Fibroblast of peridontal ligament (primary cell): ENCODE results near the gene GATA5.

ENCODE experiments used
- DNase-seq: peaks from one replicate; pipeline ENCODE4 v3.0.0-alpha.2; 2010; ENCODE audit errors: extremely low read depth

Gene GATA5

DNA sequence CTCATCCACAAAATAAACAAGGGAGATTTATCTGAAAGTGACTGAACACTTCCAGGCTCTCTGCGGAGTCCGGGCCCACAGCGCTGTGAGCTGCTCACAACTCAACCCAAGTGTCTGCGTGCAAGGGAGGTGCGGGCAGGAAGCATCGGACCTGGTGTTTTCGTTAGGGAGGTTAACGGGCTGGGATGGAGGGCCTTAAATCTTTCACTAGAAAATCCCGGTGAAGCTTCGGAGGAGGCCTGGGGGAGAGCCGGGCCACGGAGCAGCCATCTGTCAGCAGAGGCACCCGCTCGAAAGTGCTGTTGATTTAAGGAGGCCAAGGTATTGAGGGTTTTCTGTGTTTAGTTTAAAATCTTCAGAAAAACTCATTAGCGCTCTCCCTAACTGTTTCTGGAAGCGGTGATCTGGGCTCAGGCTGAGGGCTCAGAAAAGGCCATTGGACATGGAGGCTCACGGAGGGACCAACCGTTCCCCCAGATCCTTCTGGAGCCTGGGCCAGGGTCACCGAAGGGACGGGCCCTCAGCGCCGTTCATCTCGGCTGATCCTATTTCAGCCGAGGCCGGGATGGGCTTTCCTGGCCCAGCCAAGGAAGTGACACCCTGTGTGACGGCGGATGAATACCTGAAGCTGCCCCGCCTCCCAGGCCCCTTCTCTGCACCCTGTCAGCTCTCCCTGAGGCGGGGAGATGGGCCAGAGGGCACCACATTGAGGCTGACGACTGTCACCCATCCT, 20.7 kb downstream of the GATA5 start:
- DNase-seq: no peak

GRCh38 chr20:62453186-62453808, 22.5 kb downstream of the GATA5 start:
- no peak for DNase-seq

DNA sequence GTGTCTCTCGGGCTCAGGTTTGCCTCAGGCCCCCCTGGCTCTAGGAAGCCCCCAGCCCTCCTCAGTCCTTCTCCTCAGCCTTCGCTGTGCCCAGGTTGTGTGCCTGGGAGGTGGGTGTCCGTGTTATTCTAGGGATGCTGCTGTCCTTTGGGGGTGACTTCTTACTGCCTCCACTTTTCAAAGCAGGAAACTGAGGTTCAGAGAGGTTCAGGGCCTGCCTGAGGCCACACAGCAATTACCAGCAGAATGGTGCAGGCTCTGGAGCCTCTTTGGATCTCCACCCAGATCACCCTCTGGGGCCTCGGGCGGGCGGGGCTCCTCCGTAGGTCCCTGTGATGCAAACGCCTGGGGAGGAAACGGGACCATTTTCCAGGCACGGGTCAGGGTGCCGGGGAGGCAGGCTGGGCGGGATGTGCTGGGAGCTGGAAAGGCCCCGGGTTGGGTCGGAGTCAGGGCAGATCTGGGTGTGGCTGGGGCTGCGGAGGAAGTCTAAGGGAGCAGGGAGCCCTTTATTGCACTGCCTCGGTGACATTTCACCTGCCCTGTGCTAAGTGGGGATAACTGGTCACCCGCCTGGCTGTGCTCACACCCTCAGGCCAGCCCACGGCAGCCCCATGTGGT, 23.2 kb downstream of the GATA5 start:
- no peak for DNase-seq

DNA sequence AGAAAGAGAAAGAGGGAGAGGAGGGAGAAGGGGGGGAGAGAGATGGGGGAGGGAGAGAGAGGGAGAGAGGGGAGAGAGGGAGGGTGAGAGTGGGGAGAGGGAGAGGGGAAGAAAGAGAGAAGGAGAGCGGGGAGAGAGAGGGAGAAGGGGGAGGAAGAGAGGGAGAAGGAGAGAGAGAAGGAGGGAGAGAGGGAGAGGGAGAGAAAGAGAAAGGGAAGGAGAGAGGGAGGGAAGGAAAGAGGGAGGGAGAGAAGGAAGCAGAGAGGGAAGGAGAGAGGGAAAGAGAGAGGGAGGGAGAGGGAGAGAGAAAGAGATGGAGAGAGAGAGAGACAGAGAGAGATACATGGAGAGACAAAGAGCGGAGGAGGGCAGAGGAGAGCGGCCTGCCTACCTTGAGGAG, 23.8 kb downstream of the GATA5 start:
- DNase-seq: no peak

DNA sequence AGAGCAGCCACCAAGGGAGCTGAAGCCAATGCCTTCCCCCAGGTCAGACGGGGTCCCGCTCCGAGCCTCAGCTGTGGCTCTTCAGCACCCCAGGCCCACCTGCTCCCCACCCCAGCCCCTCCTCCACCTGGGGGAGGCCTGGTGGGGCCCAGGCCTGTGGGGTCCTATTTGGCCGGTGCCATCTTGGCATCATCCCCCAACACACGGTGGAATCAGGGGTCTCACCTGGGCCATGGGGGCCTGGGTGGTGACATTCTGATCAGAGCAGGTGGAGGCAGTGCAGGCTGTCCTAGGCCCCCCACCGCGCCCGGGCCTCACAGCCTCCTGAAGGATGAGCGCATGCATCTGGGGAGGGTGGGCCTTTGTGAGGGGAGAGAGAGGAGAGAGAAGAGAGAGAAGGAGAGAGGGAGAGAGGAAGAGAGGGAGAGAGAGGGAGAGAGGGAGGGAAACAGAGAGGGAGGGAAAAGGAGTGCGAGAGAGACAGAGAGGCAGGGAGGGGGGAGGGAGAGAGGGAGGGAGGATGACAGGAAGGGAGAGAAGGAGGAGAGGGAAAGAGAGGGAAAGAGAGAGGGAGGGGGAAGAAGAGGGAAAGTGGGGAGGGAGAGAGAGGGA, 24.5 kb downstream of the GATA5 start:
- DNase-seq: no peak

DNA sequence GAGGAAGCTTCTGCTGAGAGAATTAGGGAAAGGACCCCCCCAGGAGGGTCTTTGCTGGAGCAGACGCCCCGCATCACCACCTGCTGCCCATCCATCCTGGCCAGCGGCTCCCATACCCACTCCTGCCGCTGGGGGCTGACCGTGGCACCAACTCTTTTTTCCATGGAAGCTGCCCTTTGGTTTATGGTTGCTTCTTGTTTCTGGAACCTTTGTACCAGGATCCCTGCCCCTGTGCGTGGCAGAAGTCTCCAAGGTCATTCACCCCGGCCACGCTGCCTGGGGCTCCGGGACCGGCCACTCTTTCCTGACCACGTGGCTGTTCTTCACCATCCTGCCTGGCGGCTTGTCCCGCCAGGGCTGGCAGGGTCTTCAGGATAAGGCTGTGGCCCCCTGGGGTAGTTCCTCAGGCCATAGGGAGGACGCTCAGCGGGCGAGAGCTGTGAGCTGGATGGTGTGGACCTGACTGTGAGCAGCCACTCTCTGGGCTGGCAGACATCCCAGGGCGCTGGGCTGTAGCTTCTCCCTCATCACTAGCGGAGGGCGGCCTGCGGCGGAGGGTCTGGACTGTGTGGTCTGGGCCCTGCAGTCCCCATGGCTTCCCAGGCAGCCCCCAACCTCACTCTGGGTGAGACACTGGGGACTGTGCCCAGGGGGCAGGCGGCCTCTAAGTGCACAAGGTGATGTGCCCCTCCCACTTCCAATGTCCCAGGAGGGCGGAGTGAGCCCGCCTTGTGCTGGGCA, 25.7 kb downstream of the GATA5 start:
- DNase-seq: no peak

DNA sequence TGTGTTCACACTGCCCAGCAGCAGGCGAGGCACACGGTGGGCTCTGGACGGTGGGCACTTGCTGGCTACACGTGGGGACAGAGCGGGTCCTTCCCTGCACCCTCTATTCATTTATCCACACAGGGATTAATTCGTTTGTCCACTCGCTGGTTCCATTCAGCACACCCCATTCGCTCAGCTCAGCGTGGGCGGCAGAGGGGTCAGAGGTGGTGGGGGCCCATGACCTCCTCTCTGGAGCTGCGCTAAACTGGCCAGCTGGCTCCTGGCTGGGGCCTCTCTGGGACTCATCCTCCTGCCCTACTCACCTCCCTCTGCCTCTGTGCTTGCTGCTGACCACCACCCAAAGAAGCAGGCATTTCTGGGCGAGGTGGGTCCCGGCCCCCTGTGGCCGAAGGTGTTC, 27.0 kb downstream of the GATA5 start:
- DNase-seq: no peak

- DNase-seq: no peak
Observed at GRCh38 chr20:62448038-62448437, 27.8 kb downstream of the GATA5 start.

- no peak for DNase-seq
Observed at GRCh38 chr20:62446888-62447869, 28.6 kb downstream of the GATA5 start.

DNA sequence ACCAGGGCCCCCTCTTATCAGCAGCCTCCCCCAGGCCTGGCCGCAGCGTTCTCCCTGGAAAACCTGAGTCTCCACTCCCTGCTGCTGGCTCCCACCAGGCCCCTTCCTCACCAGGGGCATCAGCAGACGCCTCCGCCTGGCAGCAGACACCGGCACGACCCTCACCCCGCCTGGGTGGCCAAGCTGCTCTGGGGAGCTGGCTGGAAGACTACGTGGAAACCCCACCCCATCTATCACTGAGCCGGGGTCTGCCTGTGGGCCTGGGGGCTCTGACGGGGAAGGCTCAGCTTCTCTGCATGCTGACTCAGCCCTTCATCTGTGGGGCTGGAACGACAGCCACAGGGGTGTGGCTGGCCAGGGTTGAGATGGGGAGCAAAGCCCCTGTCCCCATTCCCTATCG, 29.3 kb downstream of the GATA5 start:
- no peak for DNase-seq

GRCh38 chr20:62445553-62446340, 30.0 kb downstream of the GATA5 start:
- no peak for DNase-seq

GRCh38 chr20:62444286-62444685, 31.5 kb downstream of the GATA5 start:
- DNase-seq: no peak

- no peak for DNase-seq
Observed at GRCh38 chr20:62441987-62442539, 33.7 kb downstream of the GATA5 start.

DNA sequence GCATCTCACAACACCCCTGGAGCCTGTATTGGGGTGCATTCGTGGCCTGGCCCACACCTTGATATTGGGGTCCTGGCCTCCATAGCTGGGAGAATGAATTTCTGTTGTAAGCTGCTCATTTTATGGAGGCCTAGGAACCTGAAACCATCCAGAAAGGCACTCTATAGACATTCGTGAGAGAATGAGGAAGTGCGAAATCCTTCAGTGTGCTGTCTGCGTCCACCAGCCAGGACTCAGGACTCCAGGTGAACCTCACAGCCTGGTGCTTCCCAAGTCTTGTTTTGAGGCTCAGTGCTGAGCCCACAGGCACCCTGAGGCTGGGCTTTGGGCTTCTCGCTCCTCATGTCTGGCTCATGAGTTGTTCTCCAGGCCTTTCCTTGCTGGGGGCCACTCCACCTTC, 36.6 kb downstream of the GATA5 start:
- DNase-seq: no peak

DNA sequence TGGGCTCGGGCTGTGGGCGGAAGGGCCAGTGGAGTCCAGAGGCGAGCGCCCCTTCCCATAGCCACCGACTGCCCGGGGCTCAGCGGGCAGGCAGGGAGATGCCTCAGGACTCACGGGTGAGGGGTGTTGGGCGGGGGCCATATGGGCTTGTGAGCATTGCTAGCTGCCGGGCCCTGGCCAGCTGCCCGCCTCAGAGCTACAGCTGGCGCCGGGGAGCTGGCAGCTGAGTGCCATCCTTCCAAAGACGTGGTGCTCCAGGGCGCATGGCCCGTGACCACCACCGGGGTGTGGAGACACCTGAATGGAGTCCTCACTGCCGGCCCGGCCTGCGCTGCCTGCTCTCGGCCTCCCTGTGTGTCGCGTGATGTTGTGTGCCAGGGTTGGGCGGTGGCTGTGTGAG, 37.9 kb downstream of the GATA5 start:
- no peak for DNase-seq

DNA sequence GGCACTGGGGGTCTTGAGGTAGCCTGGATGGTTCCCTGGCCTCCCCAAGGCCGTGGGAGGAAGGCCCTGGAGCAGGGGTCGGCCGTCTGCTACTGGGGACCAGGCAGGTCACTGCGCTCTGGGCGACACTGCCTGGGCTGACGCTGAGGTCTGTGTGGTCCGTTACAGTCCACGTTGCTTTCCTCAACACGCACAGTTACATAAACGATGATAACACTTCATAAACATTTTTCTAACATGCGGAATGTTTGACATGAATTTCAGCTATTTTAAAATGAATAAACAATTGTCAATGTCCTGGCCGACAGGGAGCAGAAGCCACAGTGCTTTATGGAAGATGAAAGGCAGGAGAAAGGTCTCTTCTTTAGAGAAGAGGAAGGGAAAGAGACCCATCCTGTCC, 38.3 kb downstream of the GATA5 start:
- DNase-seq: no peak

GRCh38 chr20:62436692-62437091, 39.1 kb downstream of the GATA5 start:
- DNase-seq: no peak

- no peak for DNase-seq
Observed at GRCh38 chr20:62433658-62434497, 41.9 kb downstream of the GATA5 start.
